Neural cell (in vitro differentiated cells): Measurements from ENCODE around the gene ANGPTL7.

Source experiments
- POLR2AphosphoS5 ChIP-seq: IDR thresholded peaks from 2 replicates; pipeline ENCODE4 v1.6.1; 2012
- TF ChIP-seq, protein P1 (sequence below): fragments of 450-650 bp; IDR thresholded peaks from 2 replicates; pipeline ENCODE4 v1.5.1; 2014; ENCODE audit warnings: antibody characterized with exemption, mild to moderate bottlenecking, moderate library complexity; ENCODE audit not compliant: poor library complexity, severe bottlenecking

DNA sequence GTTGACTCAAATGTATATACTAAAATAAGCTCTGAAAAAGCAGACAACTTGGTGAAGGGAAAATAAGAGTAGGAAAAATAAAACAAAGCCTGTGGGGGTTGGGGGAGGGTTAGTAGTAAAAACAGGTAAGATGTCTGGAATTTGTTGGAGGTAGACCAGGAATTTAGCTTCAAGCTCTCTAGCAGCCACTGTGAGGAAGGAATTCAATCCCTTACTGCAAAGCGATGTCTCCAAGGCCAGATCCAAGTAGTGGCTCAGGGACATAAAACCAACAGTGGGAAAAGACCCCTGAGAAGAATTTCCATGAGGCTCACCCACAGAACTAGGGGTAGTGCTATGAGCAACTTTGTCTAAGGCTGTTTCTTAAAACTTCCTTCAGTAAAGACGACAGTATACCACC is 7.8 kb downstream of the ANGPTL7 start:
- TF ChIP-seq POLR2AphosphoS5: no peak
- TF ChIP-seq, protein P1, sequence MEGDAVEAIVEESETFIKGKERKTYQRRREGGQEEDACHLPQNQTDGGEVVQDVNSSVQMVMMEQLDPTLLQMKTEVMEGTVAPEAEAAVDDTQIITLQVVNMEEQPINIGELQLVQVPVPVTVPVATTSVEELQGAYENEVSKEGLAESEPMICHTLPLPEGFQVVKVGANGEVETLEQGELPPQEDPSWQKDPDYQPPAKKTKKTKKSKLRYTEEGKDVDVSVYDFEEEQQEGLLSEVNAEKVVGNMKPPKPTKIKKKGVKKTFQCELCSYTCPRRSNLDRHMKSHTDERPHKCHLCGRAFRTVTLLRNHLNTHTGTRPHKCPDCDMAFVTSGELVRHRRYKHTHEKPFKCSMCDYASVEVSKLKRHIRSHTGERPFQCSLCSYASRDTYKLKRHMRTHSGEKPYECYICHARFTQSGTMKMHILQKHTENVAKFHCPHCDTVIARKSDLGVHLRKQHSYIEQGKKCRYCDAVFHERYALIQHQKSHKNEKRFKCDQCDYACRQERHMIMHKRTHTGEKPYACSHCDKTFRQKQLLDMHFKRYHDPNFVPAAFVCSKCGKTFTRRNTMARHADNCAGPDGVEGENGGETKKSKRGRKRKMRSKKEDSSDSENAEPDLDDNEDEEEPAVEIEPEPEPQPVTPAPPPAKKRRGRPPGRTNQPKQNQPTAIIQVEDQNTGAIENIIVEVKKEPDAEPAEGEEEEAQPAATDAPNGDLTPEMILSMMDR: no peak
